ENCODE results near the gene UXS1. TPM values are rescaled to one million over a fixed set of nuclear protein-coding genes. Genes with fewer than 3 reads are reported as not detected.

The UXS1 gene
- total RNA-seq, 1 donor from 2014 or later = 68.3 TPM

GRCh38 chr2:106129592-106129991 lies 64.5 kb downstream of the UXS1 start:
- Mint-ChIP-seq H3K27me3 (ENCODE audit: unreplicated experiment) (no peaks in the 10 kb centered on the region), H3K27ac (ENCODE audit: unreplicated experiment) (no peak overlapping the region), H3K4me3 (ENCODE audit: unreplicated experiment) (peak overlapping the region; percentile 21), H3K4me1 (ENCODE audit: low read depth, unreplicated experiment) (peaks cover 8% of the 10 kb centered on the region), H3K36me3 (ENCODE audit: unreplicated experiment) (peaks cover 10% of the 10 kb centered on the region), H3K9me3 (ENCODE audit: unreplicated experiment) (peaks cover 6% of the 10 kb centered on the region)
- TF ChIP-seq CTCF (IDR thresholded peaks at IDR 0.05; ENCODE audit: partially characterized antibody, unreplicated experiment) = no peak
- DNase-seq = no peak

DNA sequence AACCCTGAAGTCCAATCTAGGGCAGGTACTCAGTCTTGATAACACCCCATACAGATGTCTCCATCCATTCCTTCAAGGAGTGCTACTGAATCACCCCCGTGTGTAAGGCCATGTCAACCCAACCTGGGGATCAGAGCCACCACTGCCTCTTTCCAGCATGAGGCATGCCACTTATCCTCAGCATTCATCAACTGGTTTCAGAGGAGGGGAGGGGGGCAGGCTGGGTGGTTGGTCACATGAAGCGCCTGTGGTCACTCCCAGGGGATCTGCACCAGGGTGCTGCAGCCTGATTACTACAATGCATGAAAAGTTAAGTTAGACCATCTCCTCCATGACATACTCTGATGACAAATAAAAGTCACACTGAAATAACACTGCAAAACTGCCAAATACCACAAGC lies 65.0 kb downstream of the UXS1 start:
- peaks cover 6% of the 10 kb centered on the region for H3K9me3 Mint-ChIP-seq (ENCODE audit: unreplicated experiment)
- H3K4me3 Mint-ChIP-seq (ENCODE audit: unreplicated experiment) = peak overlapping the region; percentile 16
- H3K4me1 Mint-ChIP-seq (ENCODE audit: low read depth, unreplicated experiment) = peaks cover 8% of the 10 kb centered on the region
- H3K36me3 Mint-ChIP-seq (ENCODE audit: unreplicated experiment) = peaks cover 10% of the 10 kb centered on the region
- no peak overlapping the region for H3K27ac Mint-ChIP-seq (ENCODE audit: unreplicated experiment)
- TF ChIP-seq CTCF (IDR thresholded peaks at IDR 0.05; ENCODE audit: partially characterized antibody, unreplicated experiment) = no peak
- no peaks in the 10 kb centered on the region for H3K27me3 Mint-ChIP-seq (ENCODE audit: unreplicated experiment)
- DNase-seq = no peak

GRCh38 chr2:106127776-106128268 lies 66.3 kb downstream of the UXS1 start:
- TF ChIP-seq CTCF (IDR thresholded peaks at IDR 0.05; ENCODE audit: partially characterized antibody, unreplicated experiment) = no peak
- Mint-ChIP-seq H3K27ac (ENCODE audit: unreplicated experiment) (no peak overlapping the region), H3K9me3 (ENCODE audit: unreplicated experiment) (peaks cover 6% of the 10 kb centered on the region), H3K4me3 (ENCODE audit: unreplicated experiment) (no peak overlapping the region), H3K27me3 (ENCODE audit: unreplicated experiment) (no peaks in the 10 kb centered on the region), H3K36me3 (ENCODE audit: unreplicated experiment) (peaks cover 10% of the 10 kb centered on the region), H3K4me1 (ENCODE audit: low read depth, unreplicated experiment) (peaks cover 8% of the 10 kb centered on the region)
- no peak for DNase-seq

DNA sequence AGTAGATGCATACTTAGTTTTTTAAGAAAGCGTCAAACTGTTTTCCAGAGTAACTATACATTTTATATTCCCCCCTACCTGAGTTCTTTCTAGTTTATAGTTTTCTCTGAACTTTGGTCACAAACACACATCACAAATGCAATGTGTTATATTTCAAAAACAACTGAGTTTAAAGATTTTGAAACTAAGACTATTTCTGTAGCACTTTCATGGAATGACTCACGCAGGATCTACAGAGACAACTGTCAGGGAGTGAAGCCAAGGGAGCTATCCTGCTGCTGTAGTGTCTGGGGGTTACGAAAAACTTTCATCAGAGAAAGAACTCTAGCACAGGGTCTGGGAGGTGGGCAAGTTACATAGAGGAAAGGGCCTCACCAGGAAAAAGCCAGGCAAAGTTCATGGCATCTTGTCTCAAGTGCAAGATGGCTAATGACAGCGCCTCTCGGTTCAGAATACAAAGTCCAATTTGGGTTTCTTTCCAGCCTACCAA lies 66.8 kb downstream of the UXS1 start:
- H3K27ac Mint-ChIP-seq (ENCODE audit: unreplicated experiment) = no peak overlapping the region
- peaks cover 10% of the 10 kb centered on the region for H3K36me3 Mint-ChIP-seq (ENCODE audit: unreplicated experiment)
- peaks cover 8% of the 10 kb centered on the region for H3K4me1 Mint-ChIP-seq (ENCODE audit: low read depth, unreplicated experiment)
- no peak overlapping the region for H3K4me3 Mint-ChIP-seq (ENCODE audit: unreplicated experiment)
- H3K9me3 Mint-ChIP-seq (ENCODE audit: unreplicated experiment) = peaks cover 6% of the 10 kb centered on the region
- no peak for DNase-seq
- no peaks in the 10 kb centered on the region for H3K27me3 Mint-ChIP-seq (ENCODE audit: unreplicated experiment)
- TF ChIP-seq CTCF (IDR thresholded peaks at IDR 0.05; ENCODE audit: partially characterized antibody, unreplicated experiment) = no peak

DNA sequence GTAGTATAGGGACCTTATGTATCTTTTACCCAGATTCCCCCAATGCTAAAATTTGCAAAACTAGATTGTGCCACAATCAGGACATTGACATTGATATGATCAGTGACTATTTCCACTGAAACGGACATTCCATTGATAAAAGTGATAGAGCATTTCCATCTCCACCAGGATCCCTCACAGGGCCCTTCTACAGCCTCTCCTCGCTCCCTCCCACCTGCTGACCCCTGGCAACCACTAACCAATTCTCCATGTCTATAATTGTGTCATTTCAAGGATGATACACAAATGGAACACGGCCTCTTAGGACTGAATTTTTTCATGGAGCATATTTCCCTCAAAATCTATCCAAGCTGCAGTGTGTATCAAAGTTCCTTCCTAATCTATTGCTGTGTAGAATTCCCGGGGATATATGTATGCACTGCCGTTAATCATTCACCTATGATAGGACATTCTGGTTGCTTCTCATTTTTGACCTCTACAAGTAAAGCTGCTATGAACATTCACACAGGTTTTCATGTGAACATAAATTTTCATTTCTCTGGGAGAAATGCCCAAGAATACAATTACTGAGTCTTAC lies 67.3 kb downstream of the UXS1 start:
- Mint-ChIP-seq H3K27me3 (ENCODE audit: unreplicated experiment) (no peaks in the 10 kb centered on the region), H3K27ac (ENCODE audit: unreplicated experiment) (no peak overlapping the region), H3K4me1 (ENCODE audit: low read depth, unreplicated experiment) (peaks cover 8% of the 10 kb centered on the region), H3K36me3 (ENCODE audit: unreplicated experiment) (peaks cover 10% of the 10 kb centered on the region), H3K9me3 (ENCODE audit: unreplicated experiment) (peaks cover 6% of the 10 kb centered on the region), H3K4me3 (ENCODE audit: unreplicated experiment) (no peak overlapping the region)
- TF ChIP-seq CTCF (IDR thresholded peaks at IDR 0.05; ENCODE audit: partially characterized antibody, unreplicated experiment) = no peak
- no peak for DNase-seq

Measured in glutamatergic neuron (in vitro differentiated cells).